Effector memory CD4-positive, alpha-beta T cell (primary cell): Measurements from ENCODE around the gene TNFAIP8L3.
"Not testable (repeated sequence)": the region's sequence is repeated elsewhere in the genome, so short reads cannot be mapped to it uniquely, and the experiment has no call there.

Experiments
- DNase-seq, 3 donors: peaks; one replicate each; pipeline ENCODE4 v3.0.0-alpha.2; 2020
- H3K27ac ChIP-seq: 2 replicates; pipeline ENCODE4 v1.7.0; 2013; ENCODE audit warnings: mild to moderate bottlenecking, low read length, moderate library complexity; ENCODE audit not compliant: insufficient read depth, poor library complexity, severe bottlenecking
- H3K27me3 ChIP-seq: replicated peaks from 2 replicates; pipeline ENCODE4 v1.7.0; 2013; ENCODE audit warnings: mild to moderate bottlenecking, low read length; ENCODE audit not compliant: insufficient read depth, control insufficient read depth, poor library complexity, severe bottlenecking
- H3K36me3 ChIP-seq: 2 replicates; pipeline ENCODE4 v1.7.0; 2013; ENCODE audit warnings: mild to moderate bottlenecking, low read length, moderate library complexity; ENCODE audit not compliant: control insufficient read depth, insufficient read depth
- H3K4me1 ChIP-seq: 2 replicates; pipeline ENCODE4 v1.7.0; 2013; ENCODE audit warnings: low read length, mild to moderate bottlenecking; ENCODE audit not compliant: control insufficient read depth, insufficient read depth, poor library complexity, severe bottlenecking
- H3K4me3 ChIP-seq: 2 replicates; pipeline ENCODE4 v1.7.0; 2013; ENCODE audit warnings: low read length, low read depth, mild to moderate bottlenecking; ENCODE audit not compliant: insufficient read depth, poor library complexity, severe bottlenecking
- H3K9me3 ChIP-seq: 2 replicates; pipeline ENCODE4 v1.7.0; 2013; ENCODE audit warnings: mild to moderate bottlenecking, low read length, moderate library complexity; ENCODE audit not compliant: control insufficient read depth
- total RNA-seq, 3 donors: gene quantifications; one replicate each; lab custom pipeline; 2026; lab: John Stamatoyannopoulos, UW

The TNFAIP8L3 gene
- 0 reads per million in 3 donors for total RNA-seq

DNA sequence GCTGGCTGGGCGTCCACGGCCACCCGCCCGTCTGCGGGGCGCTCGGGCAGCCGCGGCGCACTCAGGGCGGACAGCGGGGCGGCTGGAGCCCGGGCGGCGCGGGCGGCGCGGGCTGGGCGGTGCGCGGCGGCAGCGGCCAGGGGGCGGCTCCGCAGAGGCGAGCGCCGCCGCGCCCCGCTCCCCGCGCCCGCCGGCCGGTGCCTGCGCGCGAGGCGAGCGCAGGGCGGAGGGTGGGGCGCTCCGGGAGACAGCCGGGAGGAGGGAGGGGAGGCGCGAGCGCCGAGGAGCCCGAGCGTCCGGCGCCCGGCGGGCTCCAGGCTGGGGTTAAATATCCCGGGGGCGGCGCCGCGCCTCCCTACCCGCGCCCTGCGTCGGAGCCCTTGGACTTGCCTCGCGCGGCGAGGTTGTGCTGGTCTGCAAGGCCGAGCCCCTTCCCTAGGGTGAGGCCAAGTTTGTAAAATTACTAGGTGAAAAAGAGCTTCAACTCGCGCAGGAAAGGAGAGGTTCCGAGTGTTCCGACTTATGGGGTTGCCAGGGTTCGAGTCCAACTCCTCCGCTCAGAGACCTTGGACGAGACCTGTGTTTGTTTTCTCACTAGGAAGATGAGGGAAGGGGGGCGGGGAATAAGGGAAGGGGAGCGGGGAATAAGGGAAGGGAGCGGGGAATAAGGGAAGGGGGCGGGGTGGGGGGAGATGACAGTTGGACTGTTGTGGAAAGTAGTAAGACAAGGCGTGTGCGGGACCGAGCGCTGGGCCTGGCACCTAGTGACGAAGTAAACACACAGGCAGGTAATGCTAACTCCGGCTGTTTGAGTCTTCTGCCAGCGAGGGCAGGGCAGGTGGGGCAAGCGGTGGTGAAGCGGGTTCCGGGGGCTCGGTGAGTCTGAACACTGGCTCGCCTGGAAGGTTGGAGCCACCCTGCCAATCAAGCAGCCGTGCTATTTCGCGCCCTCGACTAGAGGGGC lies at the start of gene TNFAIP8L3:
TNFAIP8L3 (minus strand) TSS at position 301 of the 964 bp plus-strand sequence. CDS start 311 bp downstream, outside the sequence.
- H3K36me3 ChIP-seq: no peaks in the 10 kb centered on the region
- peaks cover 9% of the 10 kb centered on the region for H3K27me3 ChIP-seq
- H3K27ac ChIP-seq: no peak within 1 kb of the TSS
- H3K9me3 ChIP-seq: no peaks in the 10 kb centered on the region
- H3K4me1 ChIP-seq: peaks cover 10% of the 10 kb centered on the region
- H3K4me3 ChIP-seq: no peak within 1 kb of the TSS
- DNase-seq: no peak

DNA sequence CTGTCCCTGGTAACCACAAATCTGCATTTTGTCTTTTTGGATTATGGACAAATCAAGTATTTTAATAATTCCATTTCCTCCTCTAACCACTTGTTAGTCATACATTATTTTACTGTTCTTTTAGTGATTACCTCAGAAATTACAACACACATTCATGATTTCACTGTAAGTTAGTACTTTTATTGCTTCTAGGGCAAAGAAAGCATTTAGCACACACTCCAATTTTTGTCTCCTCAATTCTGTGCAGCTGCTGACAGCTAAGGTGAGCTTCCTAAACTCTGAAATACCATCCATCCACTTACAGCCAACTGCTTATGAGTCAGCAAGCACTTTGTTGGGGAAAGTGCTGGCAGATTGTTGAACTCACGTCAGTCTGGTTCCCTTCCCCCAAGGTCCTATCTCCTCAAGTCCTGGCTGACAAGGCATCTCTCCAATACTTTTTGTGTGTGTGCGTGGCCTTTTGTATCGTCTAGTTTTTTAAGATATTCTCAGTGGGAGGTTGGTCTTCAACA lies 49.4 kb upstream of the TNFAIP8L3 start:
- Histone ChIP-seq H3K36me3 (no peaks in the 10 kb centered on the region), H3K9me3 (no peaks in the 10 kb centered on the region), H3K4me1 (no peaks in the 10 kb centered on the region), H3K27ac (no peak overlapping the region), H3K4me3 (no peak overlapping the region), H3K27me3 (no peaks in the 10 kb centered on the region)
- no peak for DNase-seq

DNA sequence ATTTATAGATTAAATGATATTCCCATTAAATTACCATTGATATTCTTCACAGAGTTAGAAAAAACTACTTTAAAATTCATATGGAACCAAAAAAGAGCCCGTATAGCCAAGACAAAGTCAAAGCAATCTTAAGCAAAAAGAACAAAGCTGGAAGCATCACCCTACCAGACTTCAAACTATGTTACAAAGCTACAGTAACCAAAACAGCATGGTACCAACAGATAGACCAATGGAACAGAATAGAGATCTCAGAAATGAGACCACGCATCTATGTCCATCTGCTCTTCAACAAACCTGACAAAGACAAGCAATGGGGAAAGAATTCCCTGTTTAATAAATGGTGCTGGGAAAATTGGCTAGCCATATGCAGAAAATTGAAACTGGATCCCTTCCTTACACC lies 45.6 kb upstream of the TNFAIP8L3 start:
- H3K27me3 ChIP-seq, H3K36me3 ChIP-seq, H3K4me3 ChIP-seq, H3K4me1 ChIP-seq, H3K27ac ChIP-seq, H3K9me3 ChIP-seq, DNase-seq: not testable (repeated sequence)

DNA sequence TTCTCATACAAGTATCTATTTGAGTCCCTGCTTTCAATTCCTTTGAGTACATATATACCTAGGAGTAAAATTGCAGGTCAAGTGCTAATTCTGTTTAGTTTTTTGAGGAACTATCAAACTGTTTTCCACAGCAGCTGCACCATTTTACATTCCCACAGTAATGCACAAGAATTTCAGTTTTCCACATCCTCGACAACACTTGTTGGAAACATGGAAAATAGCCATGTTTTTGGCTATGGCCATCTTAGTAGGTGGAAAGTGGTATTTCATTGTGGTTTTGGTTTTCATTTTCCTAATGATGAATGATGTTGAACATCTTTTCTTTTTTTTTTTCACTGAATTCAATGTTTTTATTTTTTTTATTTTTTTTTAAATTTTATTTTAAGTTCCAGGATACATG lies 44.4 kb upstream of the TNFAIP8L3 start:
- no peak overlapping the region for H3K27ac ChIP-seq
- no peak overlapping the region for H3K4me3 ChIP-seq
- peaks cover 2% of the 10 kb centered on the region for H3K27me3 ChIP-seq
- H3K36me3 ChIP-seq: no peaks in the 10 kb centered on the region
- DNase-seq: no peak
- no peaks in the 10 kb centered on the region for H3K9me3 ChIP-seq
- H3K4me1 ChIP-seq: no peaks in the 10 kb centered on the region

DNA sequence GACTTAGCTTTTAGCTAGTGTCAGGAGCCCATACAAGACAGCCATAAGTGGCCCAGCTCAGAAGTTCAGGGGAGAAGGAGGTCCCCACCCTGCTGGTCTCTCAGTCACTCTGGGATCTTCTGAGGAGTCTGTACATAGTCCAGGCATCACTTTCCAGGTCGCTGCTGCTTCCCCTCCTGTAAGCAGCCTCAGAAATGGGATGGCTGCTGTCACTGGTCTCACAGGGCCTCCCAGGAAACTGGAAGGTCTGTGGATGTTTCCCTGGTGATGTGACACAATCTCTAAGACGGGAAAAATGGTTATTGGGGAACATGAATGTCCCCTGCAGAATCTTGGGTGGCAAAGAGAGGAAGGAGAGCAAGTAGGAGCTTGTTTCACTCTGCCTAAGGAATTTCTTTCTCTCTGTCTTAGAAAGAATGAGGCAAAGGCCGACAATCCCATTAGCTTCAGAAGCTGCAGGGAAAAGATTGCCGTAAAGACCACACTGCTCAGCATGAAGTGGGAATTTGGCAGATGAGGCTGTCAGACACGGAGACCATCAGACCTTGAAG lies 43.2 kb upstream of the TNFAIP8L3 start:
- H3K9me3 ChIP-seq: no peaks in the 10 kb centered on the region
- no peak overlapping the region for H3K27ac ChIP-seq
- peaks cover 2% of the 10 kb centered on the region for H3K27me3 ChIP-seq
- no peak for DNase-seq
- H3K4me1 ChIP-seq: no peaks in the 10 kb centered on the region
- H3K36me3 ChIP-seq: no peaks in the 10 kb centered on the region
- no peak overlapping the region for H3K4me3 ChIP-seq

DNA sequence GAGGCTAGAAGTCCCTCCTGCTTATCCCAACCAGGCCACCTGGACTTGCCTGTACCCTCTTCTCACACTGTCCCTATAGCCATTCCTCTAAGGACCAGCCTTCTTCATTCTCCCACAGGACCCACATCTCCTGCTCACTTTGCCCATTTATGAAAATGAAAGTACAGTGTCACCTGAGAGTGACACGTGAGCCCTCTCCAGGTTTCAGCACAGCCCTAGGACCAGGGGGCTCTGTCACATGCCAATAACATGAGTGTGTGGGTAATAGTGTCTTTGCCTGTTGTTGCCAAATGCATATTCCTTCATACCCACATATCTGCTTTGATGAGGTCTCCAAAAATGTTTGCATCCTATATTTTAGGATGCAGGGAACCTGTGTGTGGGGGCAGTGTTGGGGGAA lies 42.3 kb upstream of the TNFAIP8L3 start:
- DNase-seq: no peak
- peaks cover 2% of the 10 kb centered on the region for H3K27me3 ChIP-seq
- H3K27ac ChIP-seq: no peak overlapping the region
- no peaks in the 10 kb centered on the region for H3K9me3 ChIP-seq
- H3K36me3 ChIP-seq: no peaks in the 10 kb centered on the region
- H3K4me3 ChIP-seq: no peak overlapping the region
- no peaks in the 10 kb centered on the region for H3K4me1 ChIP-seq

DNA sequence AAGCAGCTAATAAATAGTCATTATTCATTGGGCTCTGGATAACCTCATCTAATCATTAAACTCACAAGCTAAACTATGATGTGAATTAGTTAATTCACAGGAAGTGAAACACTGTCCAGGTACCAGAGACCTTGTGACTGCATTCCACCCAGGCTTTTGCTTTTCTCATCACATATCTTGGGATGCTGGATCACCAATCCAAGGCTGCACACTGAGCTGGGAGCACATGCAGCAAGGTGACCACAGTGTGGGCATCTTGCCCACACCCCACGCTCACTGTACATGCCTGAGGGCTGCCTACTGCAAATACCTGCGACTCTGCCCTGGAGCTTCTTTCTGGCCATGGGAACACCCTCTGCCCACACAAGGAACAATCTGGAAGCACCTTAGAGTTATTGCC lies 40.6 kb upstream of the TNFAIP8L3 start:
- Histone ChIP-seq H3K9me3 (no peaks in the 10 kb centered on the region), H3K27me3 (peaks cover 2% of the 10 kb centered on the region), H3K4me1 (no peaks in the 10 kb centered on the region), H3K36me3 (no peaks in the 10 kb centered on the region), H3K27ac (no peak overlapping the region), H3K4me3 (no peak overlapping the region)
- no peak for DNase-seq

DNA sequence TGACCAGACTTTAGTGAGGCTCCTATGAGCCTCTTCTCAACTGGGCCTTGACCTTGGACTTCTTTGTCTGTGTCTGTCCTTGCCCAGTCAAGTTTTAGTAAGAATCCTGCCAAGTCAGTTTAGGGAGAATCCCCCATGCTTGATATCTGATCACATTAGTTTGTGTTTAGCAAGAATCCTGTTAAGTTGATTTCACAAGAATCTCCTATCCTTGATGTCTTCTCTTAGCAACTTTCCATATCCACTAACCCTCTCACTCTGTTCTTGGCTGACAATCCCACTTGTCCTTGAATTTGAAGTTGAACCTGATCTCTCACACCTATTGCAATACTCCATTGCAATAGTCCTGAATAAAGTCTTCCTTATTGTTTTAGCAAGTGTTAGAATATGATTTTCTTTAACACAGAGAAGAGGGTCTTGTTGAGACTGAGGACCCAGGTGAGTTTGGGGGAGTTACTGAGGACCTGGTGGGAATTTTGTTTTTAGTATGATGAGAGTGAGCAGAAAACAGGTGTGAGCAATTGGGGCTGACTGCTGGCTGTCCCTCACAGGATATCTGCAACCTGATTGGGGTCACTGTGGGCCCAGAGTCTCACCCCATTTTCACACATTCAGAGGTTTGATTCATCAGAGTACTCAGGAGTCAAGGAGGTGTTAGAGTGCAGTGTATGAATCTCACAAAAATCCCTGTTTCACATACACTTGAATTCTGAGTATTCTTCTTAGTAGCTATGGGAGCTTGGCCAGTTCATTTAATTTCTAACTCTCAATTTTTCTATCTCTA lies 39.9 kb upstream of the TNFAIP8L3 start:
- H3K27ac ChIP-seq: no peak overlapping the region
- no peak overlapping the region for H3K4me3 ChIP-seq
- H3K36me3 ChIP-seq: no peaks in the 10 kb centered on the region
- no peaks in the 10 kb centered on the region for H3K9me3 ChIP-seq
- H3K4me1 ChIP-seq: no peaks in the 10 kb centered on the region
- H3K27me3 ChIP-seq: peaks cover 2% of the 10 kb centered on the region
- DNase-seq: no peak

DNA sequence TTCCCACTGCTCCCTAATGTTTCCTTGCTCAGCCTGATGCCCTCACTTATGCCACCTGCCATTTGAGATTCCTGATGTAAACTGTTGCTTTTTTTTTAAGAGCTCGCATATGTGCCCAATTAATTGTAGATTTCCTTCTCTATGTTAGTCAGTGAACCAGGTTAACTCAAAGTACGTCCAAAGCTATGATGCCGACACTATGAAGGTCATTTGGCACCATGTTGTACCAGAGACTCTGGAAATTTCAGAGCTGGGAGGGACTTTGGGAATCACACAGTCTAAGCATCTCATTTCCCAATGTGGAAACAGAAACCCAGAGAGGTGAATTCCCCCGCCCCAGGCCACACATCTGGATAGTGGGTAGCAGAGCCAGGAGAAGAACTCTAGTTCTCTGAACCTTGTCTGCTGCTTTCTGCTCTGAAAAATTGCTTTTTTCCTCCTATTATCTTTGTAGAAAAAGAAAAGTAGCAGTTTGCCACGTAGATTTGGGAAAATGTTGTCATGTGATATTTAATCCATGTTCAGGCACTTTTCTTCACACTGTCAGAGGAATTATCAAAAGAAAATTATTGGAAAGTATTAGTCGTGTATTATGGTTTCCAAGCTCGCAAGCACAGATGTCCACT lies 38.5 kb upstream of the TNFAIP8L3 start:
- Histone ChIP-seq H3K4me3 (no peak overlapping the region), H3K9me3 (no peaks in the 10 kb centered on the region), H3K27me3 (peaks cover 2% of the 10 kb centered on the region), H3K36me3 (no peaks in the 10 kb centered on the region), H3K4me1 (no peaks in the 10 kb centered on the region), H3K27ac (no peak overlapping the region)
- DNase-seq: no peak
